ENCODE results near the gene RPTOR.

The RPTOR gene

GRCh38 chr17:81013642-81014041, 469.0 kb downstream of the RPTOR start:
- DNase-seq, result no peak

GRCh38 chr17:81015136-81015535, 470.5 kb downstream of the RPTOR start:
- DNase-seq, result no peak
